Measurements from ENCODE around the gene PLEKHF1.

The PLEKHF1 gene

DNA sequence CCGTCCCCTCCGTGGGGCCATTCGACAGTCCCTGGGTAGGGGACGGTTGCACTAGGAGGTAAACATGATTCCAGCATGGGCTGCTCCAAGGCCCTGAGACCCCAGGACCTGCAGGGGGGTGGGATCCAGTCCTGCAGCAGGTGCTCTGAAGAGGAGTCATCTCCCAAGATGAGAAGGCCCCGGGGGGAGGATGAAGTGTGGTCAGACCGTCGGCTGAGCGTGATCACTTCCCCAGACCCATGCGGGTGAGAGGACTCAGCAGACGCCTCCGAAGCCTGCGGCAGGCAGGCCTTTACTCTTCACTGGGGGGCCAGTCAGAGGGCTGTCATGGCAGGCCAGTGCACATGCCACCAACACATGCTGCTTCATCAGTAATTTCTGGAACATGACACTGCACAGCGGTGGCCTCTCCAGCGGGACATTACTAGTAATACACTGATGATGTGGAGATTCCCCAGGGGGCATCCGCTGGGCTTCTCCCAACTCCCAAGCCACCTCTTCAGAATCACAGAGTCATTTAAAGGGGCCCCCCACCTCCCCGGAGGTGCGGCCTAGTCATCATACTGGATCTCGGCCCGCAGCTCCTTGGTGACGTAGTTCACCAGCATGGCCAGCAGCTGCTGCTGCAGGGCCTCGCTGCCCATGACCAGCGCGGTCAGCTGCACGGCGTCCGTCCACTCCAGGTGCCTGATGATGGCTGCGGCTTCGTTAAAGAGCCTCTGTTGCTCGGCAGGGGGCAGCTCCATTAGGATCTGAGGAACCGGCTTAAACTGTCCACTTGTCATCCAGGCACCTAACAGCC, 37.1 kb downstream of the PLEKHF1 start:
- H3K27ac ChIP-seq (replicated peaks), result no peak overlapping the region
- no peak for TF ChIP-seq SPI1 (IDR thresholded peaks at IDR 0.05; ENCODE audit: borderline replicate concordance, low read depth)
- no peak for TF ChIP-seq POLR2AphosphoS5 (IDR thresholded peaks at IDR 0.05; ENCODE audit: low read depth)
- TF ChIP-seq, protein P1, sequence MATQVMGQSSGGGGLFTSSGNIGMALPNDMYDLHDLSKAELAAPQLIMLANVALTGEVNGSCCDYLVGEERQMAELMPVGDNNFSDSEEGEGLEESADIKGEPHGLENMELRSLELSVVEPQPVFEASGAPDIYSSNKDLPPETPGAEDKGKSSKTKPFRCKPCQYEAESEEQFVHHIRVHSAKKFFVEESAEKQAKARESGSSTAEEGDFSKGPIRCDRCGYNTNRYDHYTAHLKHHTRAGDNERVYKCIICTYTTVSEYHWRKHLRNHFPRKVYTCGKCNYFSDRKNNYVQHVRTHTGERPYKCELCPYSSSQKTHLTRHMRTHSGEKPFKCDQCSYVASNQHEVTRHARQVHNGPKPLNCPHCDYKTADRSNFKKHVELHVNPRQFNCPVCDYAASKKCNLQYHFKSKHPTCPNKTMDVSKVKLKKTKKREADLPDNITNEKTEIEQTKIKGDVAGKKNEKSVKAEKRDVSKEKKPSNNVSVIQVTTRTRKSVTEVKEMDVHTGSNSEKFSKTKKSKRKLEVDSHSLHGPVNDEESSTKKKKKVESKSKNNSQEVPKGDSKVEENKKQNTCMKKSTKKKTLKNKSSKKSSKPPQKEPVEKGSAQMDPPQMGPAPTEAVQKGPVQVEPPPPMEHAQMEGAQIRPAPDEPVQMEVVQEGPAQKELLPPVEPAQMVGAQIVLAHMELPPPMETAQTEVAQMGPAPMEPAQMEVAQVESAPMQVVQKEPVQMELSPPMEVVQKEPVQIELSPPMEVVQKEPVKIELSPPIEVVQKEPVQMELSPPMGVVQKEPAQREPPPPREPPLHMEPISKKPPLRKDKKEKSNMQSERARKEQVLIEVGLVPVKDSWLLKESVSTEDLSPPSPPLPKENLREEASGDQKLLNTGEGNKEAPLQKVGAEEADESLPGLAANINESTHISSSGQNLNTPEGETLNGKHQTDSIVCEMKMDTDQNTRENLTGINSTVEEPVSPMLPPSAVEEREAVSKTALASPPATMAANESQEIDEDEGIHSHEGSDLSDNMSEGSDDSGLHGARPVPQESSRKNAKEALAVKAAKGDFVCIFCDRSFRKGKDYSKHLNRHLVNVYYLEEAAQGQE (IDR thresholded peaks at IDR 0.05; ENCODE audit: insufficient replicate concordance, low read depth), result no peak
- TF ChIP-seq GABPA (IDR thresholded peaks at IDR 0.05; ENCODE audit: low read depth), result no peak
- TF ChIP-seq, protein P2, sequence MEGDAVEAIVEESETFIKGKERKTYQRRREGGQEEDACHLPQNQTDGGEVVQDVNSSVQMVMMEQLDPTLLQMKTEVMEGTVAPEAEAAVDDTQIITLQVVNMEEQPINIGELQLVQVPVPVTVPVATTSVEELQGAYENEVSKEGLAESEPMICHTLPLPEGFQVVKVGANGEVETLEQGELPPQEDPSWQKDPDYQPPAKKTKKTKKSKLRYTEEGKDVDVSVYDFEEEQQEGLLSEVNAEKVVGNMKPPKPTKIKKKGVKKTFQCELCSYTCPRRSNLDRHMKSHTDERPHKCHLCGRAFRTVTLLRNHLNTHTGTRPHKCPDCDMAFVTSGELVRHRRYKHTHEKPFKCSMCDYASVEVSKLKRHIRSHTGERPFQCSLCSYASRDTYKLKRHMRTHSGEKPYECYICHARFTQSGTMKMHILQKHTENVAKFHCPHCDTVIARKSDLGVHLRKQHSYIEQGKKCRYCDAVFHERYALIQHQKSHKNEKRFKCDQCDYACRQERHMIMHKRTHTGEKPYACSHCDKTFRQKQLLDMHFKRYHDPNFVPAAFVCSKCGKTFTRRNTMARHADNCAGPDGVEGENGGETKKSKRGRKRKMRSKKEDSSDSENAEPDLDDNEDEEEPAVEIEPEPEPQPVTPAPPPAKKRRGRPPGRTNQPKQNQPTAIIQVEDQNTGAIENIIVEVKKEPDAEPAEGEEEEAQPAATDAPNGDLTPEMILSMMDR (IDR thresholded peaks at IDR 0.05; ENCODE audit: insufficient read depth, low read length), result no peak
- DNase-seq (ENCODE audit: low read depth in 1 of 2, low spot score in 1 of 2), result no peak
- no peak overlapping the region for H3K4me3 ChIP-seq (replicated peaks; ENCODE audit: insufficient read depth, low read length)
- H3K27me3 ChIP-seq (ENCODE audit: insufficient read depth, poor library complexity, severe bottlenecking), result no peaks in the 10 kb centered on the region

- Histone ChIP-seq H3K27ac (replicated peaks) (no peak overlapping the region), H3K4me3 (replicated peaks; ENCODE audit: insufficient read depth, low read length) (no peak overlapping the region), H3K27me3 (ENCODE audit: insufficient read depth, poor library complexity, severe bottlenecking) (no peaks in the 10 kb centered on the region)
- no peak for TF ChIP-seq GABPA (IDR thresholded peaks at IDR 0.05; ENCODE audit: low read depth)
- TF ChIP-seq SPI1 (IDR thresholded peaks at IDR 0.05; ENCODE audit: borderline replicate concordance, low read depth), result no peak
- TF ChIP-seq POLR2AphosphoS5 (IDR thresholded peaks at IDR 0.05; ENCODE audit: low read depth), result no peak
- TF ChIP-seq, protein P2 (IDR thresholded peaks at IDR 0.05; ENCODE audit: insufficient read depth, low read length), result no peak
- TF ChIP-seq, protein P1 (IDR thresholded peaks at IDR 0.05; ENCODE audit: insufficient replicate concordance, low read depth), result no peak
- DNase-seq (ENCODE audit: low read depth in 1 of 2, low spot score in 1 of 2), result no peak
These were observed 37.7 kb downstream of the PLEKHF1 start for GRCh38 chr19:29702963-29703320.

GRCh38 chr19:29704562-29705558, 39.6 kb downstream of the PLEKHF1 start:
- no peaks in the 10 kb centered on the region for H3K27me3 ChIP-seq (ENCODE audit: insufficient read depth, poor library complexity, severe bottlenecking)
- DNase-seq (ENCODE audit: low read depth in 1 of 2, low spot score in 1 of 2), result no peak
- TF ChIP-seq, protein P2 (IDR thresholded peaks at IDR 0.05; ENCODE audit: insufficient read depth, low read length), result no peak
- no peak for TF ChIP-seq GABPA (IDR thresholded peaks at IDR 0.05; ENCODE audit: low read depth)
- no peak for TF ChIP-seq POLR2AphosphoS5 (IDR thresholded peaks at IDR 0.05; ENCODE audit: low read depth)
- TF ChIP-seq, protein P1 (IDR thresholded peaks at IDR 0.05; ENCODE audit: insufficient replicate concordance, low read depth), result no peak
- no peak for TF ChIP-seq SPI1 (IDR thresholded peaks at IDR 0.05; ENCODE audit: borderline replicate concordance, low read depth)
- H3K4me3 ChIP-seq (replicated peaks; ENCODE audit: insufficient read depth, low read length), result no peak overlapping the region
- H3K27ac ChIP-seq (replicated peaks), result no peak overlapping the region
